ENCODE data around the gene RNF144A. TPM values are rescaled to one million over a fixed set of nuclear protein-coding genes. Genes with fewer than 3 reads are reported as not detected.

RNF144A gene
- total and polyA plus RNA-seq, 10 donors = 3.8 to 86.6 (median 50.9) TPM

- Histone ChIP-seq H3K27me3 (replicated peaks in 1 of 7) (no peaks in the 10 kb centered on the region), H3K4me1 (peaks cover 15 to 47% (median 31%) of the 10 kb centered on the region in 6 donors), H3K27ac (no peak overlapping the region), H3K4me3 (no peak overlapping the region), H3K36me3 (peaks cover 0 to 7% (median 0%) of the 10 kb centered on the region in 6 donors), H3K9me3 (peaks cover 0 to 21% (median 11%) of the 10 kb centered on the region in 8 donors)
- intact Hi-C loops (cut with DNase I; ENCODE audit: low total_unique reads) = no loop called here
- DNase-seq = no peak
- TF ChIP-seq CTCF (IDR thresholded peaks at IDR 0.05 in 8 of 11, conservative IDR thresholded peaks at IDR 0.05 in 3 of 11) (no peak), POLR2AphosphoS5 (IDR thresholded peaks at IDR 0.05) (no peak), POLR2A (IDR thresholded peaks at IDR 0.05) (no peak)
- 89 to 96% (median 92%) methylated on average over 8 of the region's 8 CpGs for WGBS, 5 donors
Measured at GRCh38 chr2:7060631-7061449, 143.6 kb downstream of the RNF144A start.

GRCh38 chr2:7061450-7061789 lies 144.2 kb downstream of the RNF144A start:
- WGBS, 5 donors = 86 to 99% (median 96%) methylated on average over 3 of the region's 3 CpGs

GRCh38 chr2:7061921-7062320 lies 144.7 kb downstream of the RNF144A start:
- TF ChIP-seq POLR2A (IDR thresholded peaks at IDR 0.05) (no peak), POLR2AphosphoS5 (IDR thresholded peaks at IDR 0.05) (no peak), CTCF (IDR thresholded peaks at IDR 0.05 in 8 of 11, conservative IDR thresholded peaks at IDR 0.05 in 3 of 11) (no peak)
- no peak for DNase-seq
- Histone ChIP-seq H3K27me3 (replicated peaks in 1 of 7) (no peaks in the 10 kb centered on the region), H3K4me3 (no peak overlapping the region), H3K27ac (no peak overlapping the region), H3K4me1 (peaks cover 15 to 37% (median 28%) of the 10 kb centered on the region in 6 donors), H3K9me3 (peaks cover 0 to 21% (median 11%) of the 10 kb centered on the region in 8 donors), H3K36me3 (peaks cover 0 to 7% (median 0%) of the 10 kb centered on the region in 6 donors)
- intact Hi-C loops (cut with DNase I; ENCODE audit: low total_unique reads) = no loop called here
- WGBS, 5 donors = 88 to 100% (median 95%) methylated on average over 3 of the region's 3 CpGs

More at GRCh38 chr2:7061450-7061789, 144.2 kb downstream of the RNF144A start:
- TF ChIP-seq POLR2AphosphoS5 (IDR thresholded peaks at IDR 0.05) (no peak), CTCF (IDR thresholded peaks at IDR 0.05 in 8 of 11, conservative IDR thresholded peaks at IDR 0.05 in 3 of 11) (no peak), POLR2A (IDR thresholded peaks at IDR 0.05) (no peak)
- peaks cover 0 to 21% (median 11%) of the 10 kb centered on the region in 8 donors for H3K9me3 ChIP-seq
- H3K4me1 ChIP-seq = peaks cover 15 to 42% (median 29%) of the 10 kb centered on the region in 6 donors
- H3K4me3 ChIP-seq = no peak overlapping the region
- no peak overlapping the region for H3K27ac ChIP-seq
- peaks cover 0 to 7% (median 0%) of the 10 kb centered on the region in 6 donors for H3K36me3 ChIP-seq
- no peak for DNase-seq
- intact Hi-C loops (cut with DNase I; ENCODE audit: low total_unique reads) = no loop called here
- no peaks in the 10 kb centered on the region for H3K27me3 ChIP-seq (replicated peaks in 1 of 7)

GRCh38 chr2:7063789-7064188 lies 146.6 kb downstream of the RNF144A start:
- intact Hi-C loops (cut with DNase I; ENCODE audit: low total_unique reads) = no loop called here
- no peak for DNase-seq
- no peak overlapping the region for H3K27ac ChIP-seq
- H3K27me3 ChIP-seq (replicated peaks in 1 of 7) = no peaks in the 10 kb centered on the region
- peaks cover 2 to 18% (median 10%) of the 10 kb centered on the region in 6 donors for H3K4me1 ChIP-seq
- H3K9me3 ChIP-seq = peaks cover 0 to 21% (median 11%) of the 10 kb centered on the region in 8 donors
- no peak overlapping the region for H3K4me3 ChIP-seq
- TF ChIP-seq POLR2A (IDR thresholded peaks at IDR 0.05) (no peak), CTCF (IDR thresholded peaks at IDR 0.05 in 8 of 11, conservative IDR thresholded peaks at IDR 0.05 in 3 of 11) (no peak), POLR2AphosphoS5 (IDR thresholded peaks at IDR 0.05) (no peak)
- H3K36me3 ChIP-seq = peaks cover 0 to 7% (median 0%) of the 10 kb centered on the region in 6 donors
- 66 to 91% (median 78%) methylated on average over 3 of the region's 3 CpGs for WGBS, 5 donors
